ENCODE data around the gene CHIC2. TPM values are rescaled to one million over a fixed set of nuclear protein-coding genes. Genes with fewer than 3 reads are reported as not detected.

CHIC2 gene
- total RNA-seq, 1 experiment from 2014 or later = 10.8 TPM

GRCh38 chr4:54001668-54002365 is 62.6 kb downstream of the CHIC2 start:
- Histone ChIP-seq H3K4me3 (replicated peaks in 1 of 2; ENCODE audit: low read depth in 1 of 2, low read length in 2 of 2) (no peak overlapping the region), H3K27me3 (ENCODE audit: insufficient read depth, low read length) (no peaks in the 10 kb centered on the region), H3K4me2 (ENCODE audit: low read length) (no peak overlapping the region), H3K4me1 (ENCODE audit: control insufficient read depth in 1 of 2, insufficient read depth in 2 of 2, low read length in 2 of 2) (no peaks in the 10 kb centered on the region), H4K20me1 (ENCODE audit: insufficient read depth) (no peaks in the 10 kb centered on the region), H3K36me3 (ENCODE audit: control insufficient read depth in 1 of 2, insufficient read depth in 2 of 2, low read length in 2 of 2) (no peaks in the 10 kb centered on the region), H3K79me2 (ENCODE audit: insufficient read depth, low read length) (no peaks in the 10 kb centered on the region), H3K9me3 (ENCODE audit: control insufficient read depth in 1 of 2, insufficient read depth in 1 of 2, low read depth in 1 of 2, low read length in 2 of 2) (no peaks in the 10 kb centered on the region), H2AFZ (ENCODE audit: low read depth, low read length, poor library complexity, severe bottlenecking) (no peak overlapping the region), H3K27ac (ENCODE audit: low read depth, low read length) (no peak overlapping the region), H3K9ac (ENCODE audit: low read length) (no peak overlapping the region), H3K9me2 (ENCODE audit: insufficient read depth) (no peaks in the 10 kb centered on the region)
- no peak for DNase-seq (ENCODE audit: low read depth, low spot score)
- ChIA-PET POLR2A (no interaction called here), CTCF (no interaction called here), RAD21 (ENCODE audit: low non-redundant PET in 1 of 2, low total read pairs in 2 of 2, uncharacterized antibody in 2 of 2, unreplicated experiment in 2 of 2) (no interaction called here)
- TF ChIP-seq FOSL1 (IDR thresholded peaks at IDR 0.05; ENCODE audit: low read depth) (no peak), TCF7L2 (IDR thresholded peaks at IDR 0.05; ENCODE audit: borderline replicate concordance, extremely low read depth, insufficient read depth, insufficient read length) (no peak), EZH2 (IDR thresholded peaks at IDR 0.05) (no peak), ZNF274 (IDR thresholded peaks at IDR 0.05; ENCODE audit: low read depth, low read length) (no peak), EZH2phosphoT487 (IDR thresholded peaks at IDR 0.05; ENCODE audit: borderline replicate concordance) (no peak), POLR2AphosphoS5 (IDR thresholded peaks at IDR 0.05; ENCODE audit: low read depth, low read length) (no peak), POLR2A (IDR thresholded peaks at IDR 0.05; ENCODE audit: borderline replicate concordance, extremely low read depth, insufficient read depth, insufficient read length) (no peak), REST (IDR thresholded peaks at IDR 0.05; ENCODE audit: low read depth) (no peak), MAX (IDR thresholded peaks at IDR 0.05) (no peak), CEBPB (IDR thresholded peaks at IDR 0.05; ENCODE audit: low read depth) (no peak), SP1 (IDR thresholded peaks at IDR 0.05; ENCODE audit: low read depth) (no peak), CBX3 (IDR thresholded peaks at IDR 0.05; ENCODE audit: low read depth) (no peak), SRF (IDR thresholded peaks at IDR 0.05; ENCODE audit: low read depth) (no peak), ELF1 (IDR thresholded peaks at IDR 0.05; ENCODE audit: borderline replicate concordance, low read depth) (no peak), ZFX (IDR thresholded peaks at IDR 0.05) (no peak), CTCF (IDR thresholded peaks at IDR 0.05 in 2 of 3, conservative IDR thresholded peaks at IDR 0.05 in 1 of 3; ENCODE audit: borderline replicate concordance in 1 of 3, insufficient read depth in 1 of 3, low read depth in 2 of 3, low read length in 2 of 3) (no peak)
- intact Hi-C loops (cut with micrococcal nuclease) = no loop called here
- no peak for ATAC-seq
- no TSS peak for BruUV-seq (replicated peaks)
